Measurements from ENCODE around the gene GSG1L2.

GSG1L2 gene

GRCh38 chr17:9859781-9860180, 37.9 kb upstream of the GSG1L2 start:
- no peak for TF ChIP-seq CTCF (IDR thresholded peaks at IDR 0.05; ENCODE audit: low read depth, low read length, missing control alignments)
- H3K27ac ChIP-seq, result no peak overlapping the region
- no peaks in the 10 kb centered on the region for H3K36me3 ChIP-seq (replicated peaks)
- H3K27me3 ChIP-seq (replicated peaks), result no peaks in the 10 kb centered on the region
- in situ Hi-C loops (cut with HindIII; ENCODE audit: low pct_ligation_motif_present, low sequenced_read_pairs), result no loop called here
- DNase-seq, result no peak
- no peak overlapping the region for H3K4me3 ChIP-seq (ENCODE audit: low read depth, low read length)

DNA sequence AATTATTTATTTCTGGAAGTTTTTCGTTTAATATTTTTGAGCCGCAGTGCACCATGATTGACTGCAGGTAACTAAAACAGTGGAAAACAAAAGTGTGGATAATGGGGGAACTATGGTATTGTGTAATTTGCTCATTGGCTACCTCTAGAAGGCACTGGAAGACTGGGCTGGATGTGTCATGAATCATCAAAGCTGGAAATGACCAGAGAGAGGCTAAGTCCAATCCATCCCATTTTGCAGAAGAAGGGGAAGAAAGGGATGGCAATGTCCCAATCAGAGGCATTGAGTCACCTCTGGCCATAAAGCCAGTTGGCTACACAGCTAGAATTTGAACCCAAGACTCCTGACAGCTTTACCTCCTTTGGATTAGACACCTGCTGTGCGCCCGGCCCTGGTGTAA, 33.2 kb upstream of the GSG1L2 start:
- H3K27ac ChIP-seq, result no peak overlapping the region
- no peak for TF ChIP-seq CTCF (IDR thresholded peaks at IDR 0.05; ENCODE audit: low read depth, low read length, missing control alignments)
- no peaks in the 10 kb centered on the region for H3K36me3 ChIP-seq (replicated peaks)
- in situ Hi-C loops (cut with HindIII; ENCODE audit: low pct_ligation_motif_present, low sequenced_read_pairs), result no loop called here
- DNase-seq, result no peak
- H3K4me3 ChIP-seq (ENCODE audit: low read depth, low read length), result no peak overlapping the region
- H3K27me3 ChIP-seq (replicated peaks), result no peaks in the 10 kb centered on the region

DNA sequence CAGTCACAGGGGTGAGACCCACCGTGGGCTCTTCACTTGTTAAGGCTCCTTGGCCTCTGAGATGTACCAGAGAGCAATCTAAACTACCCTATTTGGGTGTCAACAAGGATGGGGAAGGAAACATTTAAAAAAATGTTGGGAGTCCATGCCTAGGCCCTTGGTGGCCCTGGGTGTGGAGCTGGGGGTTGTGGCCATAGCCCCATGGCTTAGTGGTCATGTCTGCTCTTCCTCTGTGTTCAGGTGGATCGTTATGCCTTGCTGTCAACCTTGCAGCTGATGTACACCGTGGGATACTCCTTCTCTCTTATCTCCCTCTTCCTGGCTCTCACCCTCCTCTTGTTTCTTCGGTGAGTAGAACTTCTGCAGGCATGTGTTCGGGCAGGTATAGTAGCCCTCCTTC, 32.4 kb upstream of the GSG1L2 start:
- Histone ChIP-seq H3K27me3 (replicated peaks) (no peaks in the 10 kb centered on the region), H3K27ac (no peak overlapping the region), H3K4me3 (ENCODE audit: low read depth, low read length) (no peak overlapping the region), H3K36me3 (replicated peaks) (no peaks in the 10 kb centered on the region)
- in situ Hi-C loops (cut with HindIII; ENCODE audit: low pct_ligation_motif_present, low sequenced_read_pairs), result no loop called here
- no peak for DNase-seq
- TF ChIP-seq CTCF (IDR thresholded peaks at IDR 0.05; ENCODE audit: low read depth, low read length, missing control alignments), result no peak

- no peak for TF ChIP-seq CTCF (IDR thresholded peaks at IDR 0.05; ENCODE audit: low read depth, low read length, missing control alignments)
- H3K36me3 ChIP-seq (replicated peaks), result no peaks in the 10 kb centered on the region
- in situ Hi-C loops (cut with HindIII; ENCODE audit: low pct_ligation_motif_present, low sequenced_read_pairs), result no loop called here
- H3K4me3 ChIP-seq (ENCODE audit: low read depth, low read length), result no peak overlapping the region
- no peak for DNase-seq
- no peaks in the 10 kb centered on the region for H3K27me3 ChIP-seq (replicated peaks)
- no peak overlapping the region for H3K27ac ChIP-seq
Observed at GRCh38 chr17:9850151-9850550, 28.3 kb upstream of the GSG1L2 start.

DNA sequence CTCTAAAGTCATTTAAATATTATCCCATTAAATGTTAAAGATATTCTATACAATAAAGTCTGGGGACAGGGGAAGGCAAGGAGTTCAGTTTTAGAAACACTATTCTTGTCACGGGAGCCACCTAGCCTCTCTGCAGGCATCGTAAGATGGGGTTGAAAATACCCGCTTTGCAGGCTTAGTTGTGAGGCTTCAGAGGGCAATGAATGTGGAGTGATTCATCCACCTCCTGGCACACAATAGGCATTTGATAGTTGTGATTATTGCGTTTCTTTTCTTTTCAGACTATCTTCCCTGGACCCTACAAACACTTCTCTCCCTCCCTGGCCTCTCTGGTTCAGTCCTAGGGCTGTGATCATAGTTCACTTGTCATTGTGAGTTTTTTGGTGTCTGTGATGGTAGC, 23.4 kb upstream of the GSG1L2 start:
- H3K27me3 ChIP-seq (replicated peaks), result no peaks in the 10 kb centered on the region
- no peaks in the 10 kb centered on the region for H3K36me3 ChIP-seq (replicated peaks)
- no peak for TF ChIP-seq CTCF (IDR thresholded peaks at IDR 0.05; ENCODE audit: low read depth, low read length, missing control alignments)
- no peak for DNase-seq
- H3K4me3 ChIP-seq (ENCODE audit: low read depth, low read length), result no peak overlapping the region
- in situ Hi-C loops (cut with HindIII; ENCODE audit: low pct_ligation_motif_present, low sequenced_read_pairs), result no loop called here
- H3K27ac ChIP-seq, result no peak overlapping the region

GRCh38 chr17:9844153-9844552, 22.3 kb upstream of the GSG1L2 start:
- no peak for DNase-seq
- H3K27me3 ChIP-seq (replicated peaks), result no peaks in the 10 kb centered on the region
- H3K27ac ChIP-seq, result no peak overlapping the region
- in situ Hi-C loops (cut with HindIII; ENCODE audit: low pct_ligation_motif_present, low sequenced_read_pairs), result no loop called here
- TF ChIP-seq CTCF (IDR thresholded peaks at IDR 0.05; ENCODE audit: low read depth, low read length, missing control alignments), result no peak
- H3K4me3 ChIP-seq (ENCODE audit: low read depth, low read length), result no peak overlapping the region
- H3K36me3 ChIP-seq (replicated peaks), result no peaks in the 10 kb centered on the region

All from brain microvascular endothelial cell (primary cell).